ENCODE data around the gene DIAPH3. TPM values are rescaled to one million over a fixed set of nuclear protein-coding genes. Genes with fewer than 3 reads are reported as not detected.

DIAPH3 gene
- polyA plus RNA-seq, 1 of the 3 experiments (the other 2 are of a cell fraction) = 5.4 TPM

GRCh38 chr13:60165391-60166099, 1.8 kb upstream of the DIAPH3 start:
- peaks cover 45% of the 10 kb centered on the region for H3K79me2 ChIP-seq (ENCODE audit: insufficient read depth)
- peaks cover 7% of the 10 kb centered on the region for H3F3A ChIP-seq (replicated peaks; ENCODE audit: insufficient read depth)
- no peaks in the 10 kb centered on the region for H3K27me3 ChIP-seq (ENCODE audit: insufficient read depth)
- no peak overlapping the region for H2AFZ ChIP-seq (ENCODE audit: low read depth)
- peaks cover 0 to 14% of the 10 kb centered on the region in 2 experiments for H3K36me3 ChIP-seq (replicated peaks in 1 of 2; ENCODE audit: control insufficient read depth in 1 of 2, insufficient read depth in 2 of 2, low read length in 1 of 2)
- CTCF ChIA-PET = interaction anchor here (1.4 kb wide), 2 partner anchors 16 to 23 kb away, joined by 3 read pairs; no protein-coding TSS in a partner anchor
- H3K4me1 ChIP-seq (ENCODE audit: control insufficient read depth in 1 of 2, insufficient read depth in 2 of 2, low read depth in 1 of 2, low read length in 1 of 2) = peaks cover 10 to 18% of the 10 kb centered on the region in 2 experiments; a peak in 3 of 4 replicates
- no peak overlapping the region for H3K9ac ChIP-seq
- H3K9me3 ChIP-seq = peaks cover 4% of the 10 kb centered on the region; the same call in 1 of the 2 replicates
- H4K20me1 ChIP-seq (ENCODE audit: insufficient read depth) = no peaks in the 10 kb centered on the region
- H3K4me2 ChIP-seq = peak overlapping the region; percentile 84
- no peaks in the 10 kb centered on the region for H3K9me2 ChIP-seq
- peak; percentile 25; the same call in 1 of the 2 replicates for TF ChIP-seq PBX3 (IDR thresholded peaks at IDR 0.05)
- TF ChIP-seq SIN3A (IDR thresholded peaks at IDR 0.05; ENCODE audit: borderline replicate concordance, low read depth, low read length) = no peak
- POLR2A ChIA-PET = no interaction called here
- H3K27ac ChIP-seq (ENCODE audit: low read depth in 2 of 2, low read length in 1 of 2) = no peak overlapping the region
- peak overlapping the region in 1 of 2 experiments; percentile 9; a peak in 1 of 4 replicates for H3K4me3 ChIP-seq (ENCODE audit: low read depth in 2 of 2, low read length in 1 of 2)
- DNase-seq = no peak
- WGBS (ENCODE audit: low lambda C conversion rate) = 69% methylated on average over 3 of the region's 3 CpGs

GRCh38 chr13:60164234-60164889, 634 bp upstream of the DIAPH3 start:
- Histone ChIP-seq H3K4me3 (ENCODE audit: low read depth in 2 of 2, low read length in 1 of 2) (peak overlapping the region; percentile 73 to 94), H3K27me3 (ENCODE audit: insufficient read depth) (no peaks in the 10 kb centered on the region), H3K79me2 (ENCODE audit: insufficient read depth) (peaks cover 57% of the 10 kb centered on the region), H3F3A (replicated peaks; ENCODE audit: insufficient read depth) (peaks cover 7% of the 10 kb centered on the region), H3K4me1 (ENCODE audit: control insufficient read depth in 1 of 2, insufficient read depth in 2 of 2, low read depth in 1 of 2, low read length in 1 of 2) (peaks cover 10 to 18% of the 10 kb centered on the region in 2 experiments; a peak in 3 of 4 replicates), H4K20me1 (ENCODE audit: insufficient read depth) (no peaks in the 10 kb centered on the region), H3K9ac (peak overlapping the region; percentile 95), H2AFZ (ENCODE audit: low read depth) (peak overlapping the region; percentile 73), H3K4me2 (peak overlapping the region; percentile 84), H3K27ac (ENCODE audit: low read depth in 2 of 2, low read length in 1 of 2) (peak overlapping the region; percentile 66 to 96), H3K9me3 (peaks cover 4% of the 10 kb centered on the region; the same call in 1 of the 2 replicates), H3K36me3 (replicated peaks in 1 of 2; ENCODE audit: control insufficient read depth in 1 of 2, insufficient read depth in 2 of 2, low read length in 1 of 2) (peaks cover 0 to 14% of the 10 kb centered on the region in 2 experiments), H3K9me2 (no peaks in the 10 kb centered on the region)
- TF ChIP-seq RXRA (IDR thresholded peaks at IDR 0.05; ENCODE audit: borderline replicate concordance, low read depth) = no peak
- TF ChIP-seq POLR2AphosphoS5 (IDR thresholded peaks at IDR 0.05; ENCODE audit: low read depth, low read length) = no peak
- TF ChIP-seq TEAD4 (IDR thresholded peaks at IDR 0.05; ENCODE audit: borderline replicate concordance, insufficient read depth) = no peak
- TF ChIP-seq JUND (IDR thresholded peaks at IDR 0.05) = no peak
- TF ChIP-seq USF1 (IDR thresholded peaks at IDR 0.05; ENCODE audit: borderline replicate concordance, low read depth) = no peak
- TF ChIP-seq FOXJ3 (CRISPR knock-in tag; IDR thresholded peaks at IDR 0.05) = no peak; the same call in 1 of the 2 replicates
- TF ChIP-seq NRF1 (IDR thresholded peaks at IDR 0.05; ENCODE audit: low read depth, low read length) = no peak
- TF ChIP-seq, protein P1, sequence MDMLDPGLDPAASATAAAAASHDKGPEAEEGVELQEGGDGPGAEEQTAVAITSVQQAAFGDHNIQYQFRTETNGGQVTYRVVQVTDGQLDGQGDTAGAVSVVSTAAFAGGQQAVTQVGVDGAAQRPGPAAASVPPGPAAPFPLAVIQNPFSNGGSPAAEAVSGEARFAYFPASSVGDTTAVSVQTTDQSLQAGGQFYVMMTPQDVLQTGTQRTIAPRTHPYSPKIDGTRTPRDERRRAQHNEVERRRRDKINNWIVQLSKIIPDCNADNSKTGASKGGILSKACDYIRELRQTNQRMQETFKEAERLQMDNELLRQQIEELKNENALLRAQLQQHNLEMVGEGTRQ (IDR thresholded peaks at IDR 0.05; ENCODE audit: borderline replicate concordance, low read depth, low read length) = no peak
- TF ChIP-seq MAX (IDR thresholded peaks at IDR 0.05; ENCODE audit: low read depth) = no peak
- TF ChIP-seq, protein P2, sequence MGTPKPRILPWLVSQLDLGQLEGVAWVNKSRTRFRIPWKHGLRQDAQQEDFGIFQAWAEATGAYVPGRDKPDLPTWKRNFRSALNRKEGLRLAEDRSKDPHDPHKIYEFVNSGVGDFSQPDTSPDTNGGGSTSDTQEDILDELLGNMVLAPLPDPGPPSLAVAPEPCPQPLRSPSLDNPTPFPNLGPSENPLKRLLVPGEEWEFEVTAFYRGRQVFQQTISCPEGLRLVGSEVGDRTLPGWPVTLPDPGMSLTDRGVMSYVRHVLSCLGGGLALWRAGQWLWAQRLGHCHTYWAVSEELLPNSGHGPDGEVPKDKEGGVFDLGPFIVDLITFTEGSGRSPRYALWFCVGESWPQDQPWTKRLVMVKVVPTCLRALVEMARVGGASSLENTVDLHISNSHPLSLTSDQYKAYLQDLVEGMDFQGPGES (IDR thresholded peaks at IDR 0.05; ENCODE audit: low read depth, low read length) = no peak
- no peak for TF ChIP-seq RAD21 (IDR thresholded peaks at IDR 0.05; ENCODE audit: low read length)
- no peak for TF ChIP-seq SIN3A (IDR thresholded peaks at IDR 0.05; ENCODE audit: borderline replicate concordance, low read depth, low read length)
- WGBS (ENCODE audit: low lambda C conversion rate) = 15% methylated on average over 6 of the region's 9 CpGs
- CTCF ChIA-PET = interaction anchor here (1.2 to 1.4 kb wide), 3 partner anchors 15 to 31 kb away, joined by 3 read pairs; no protein-coding TSS in a partner anchor
- POLR2A ChIA-PET = no interaction called here
- DNase-seq = no peak

Measured in SK-N-SH (cell line).